GM18498 (cell line): ENCODE data around the gene PHLDA1.
"Not testable (repeated sequence)": the region's sequence is repeated elsewhere in the genome, so short reads cannot be mapped to it uniquely, and the experiment has no call there.

Experiments
- ATAC-seq: cut with Tn5 transposase; IDR thresholded peaks from one replicate; pipeline ENCODE4 v1.9.1; 2021; ENCODE audit warnings: mild to moderate bottlenecking, moderate library complexity; ENCODE audit not compliant: unreplicated experiment

The PHLDA1 gene

GRCh38 chr12:75987709-75988108, 43.9 kb downstream of the PHLDA1 start:
- ATAC-seq = not testable (repeated sequence)

- no peak for ATAC-seq
Measured at GRCh38 chr12:75986001-75986746, 45.4 kb downstream of the PHLDA1 start.

- no peak for ATAC-seq
Measured at GRCh38 chr12:75985566-75985965, 46.0 kb downstream of the PHLDA1 start.

GRCh38 chr12:75984577-75985182, 46.9 kb downstream of the PHLDA1 start:
- ATAC-seq = no peak

- not testable (repeated sequence) for ATAC-seq
Measured at GRCh38 chr12:75983851-75984250, 47.7 kb downstream of the PHLDA1 start.

- no peak for ATAC-seq
Measured at GRCh38 chr12:75982979-75983660, 48.5 kb downstream of the PHLDA1 start.

GRCh38 chr12:75982169-75982564, 49.4 kb downstream of the PHLDA1 start:
- no peak for ATAC-seq

- ATAC-seq = no peak
Measured at GRCh38 chr12:75981247-75982168, 50.1 kb downstream of the PHLDA1 start.

- ATAC-seq = peak; percentile 52
Measured at GRCh38 chr12:75979181-75979580, 52.4 kb downstream of the PHLDA1 start.

- ATAC-seq = no peak
Measured at GRCh38 chr12:75978677-75979076, 52.9 kb downstream of the PHLDA1 start.

- peak; percentile 94 for ATAC-seq
Measured at GRCh38 chr12:75977952-75978671, 53.5 kb downstream of the PHLDA1 start.

GRCh38 chr12:75977590-75977951, 54.0 kb downstream of the PHLDA1 start:
- peak; percentile 3 for ATAC-seq

GRCh38 chr12:75976913-75977312, 54.7 kb downstream of the PHLDA1 start:
- ATAC-seq = no peak

GRCh38 chr12:75976113-75976512, 55.5 kb downstream of the PHLDA1 start:
- no peak for ATAC-seq

GRCh38 chr12:75975702-75976101, 55.9 kb downstream of the PHLDA1 start:
- no peak for ATAC-seq
